Endothelial cell of umbilical vein (primary cell): ENCODE data around the gene JPH2.

ENCODE experiments used
- EZH2 ChIP-seq: IDR thresholded peaks from 2 replicates; pipeline ENCODE4 v1.6.1; 2012; ENCODE audit warnings: borderline replicate concordance, low read depth, mild to moderate bottlenecking, moderate library complexity, low read length, inconsistent platforms; ENCODE audit not compliant: severe bottlenecking
- POLR2A ChIP-seq: IDR thresholded peaks from 2 replicates; pipeline ENCODE4 v1.6.1; 2012; ENCODE audit warnings: low read depth, mild to moderate bottlenecking, control low read depth, low read length
- POLR2AphosphoS5 ChIP-seq: IDR thresholded peaks from 2 replicates; pipeline ENCODE4 v1.6.1; 2012; ENCODE audit warnings: low read depth, mild to moderate bottlenecking, control low read depth, low read length, moderate library complexity; ENCODE audit not compliant: insufficient read depth
- TF ChIP-seq, protein P1 (sequence below), 2 donors: IDR thresholded peaks; 1 replicate in 1 of 2; 2 replicates in 1 of 2; pipeline ENCODE4 v1.5.1; 2011; ENCODE audit warnings: low read length in 2 of 2, mild to moderate bottlenecking in 2 of 2, moderate library complexity in 2 of 2, control low read depth in 1 of 2, inconsistent platforms in 1 of 2, low read depth in 1 of 2; ENCODE audit not compliant: insufficient read depth in 1 of 2; ENCODE audit errors: extremely low read depth in 1 of 2
- TF ChIP-seq, protein P2 (sequence below): IDR thresholded peaks from 2 replicates; pipeline ENCODE4 v1.6.1; 2011; ENCODE audit not compliant: insufficient read depth, insufficient read length

DNA sequence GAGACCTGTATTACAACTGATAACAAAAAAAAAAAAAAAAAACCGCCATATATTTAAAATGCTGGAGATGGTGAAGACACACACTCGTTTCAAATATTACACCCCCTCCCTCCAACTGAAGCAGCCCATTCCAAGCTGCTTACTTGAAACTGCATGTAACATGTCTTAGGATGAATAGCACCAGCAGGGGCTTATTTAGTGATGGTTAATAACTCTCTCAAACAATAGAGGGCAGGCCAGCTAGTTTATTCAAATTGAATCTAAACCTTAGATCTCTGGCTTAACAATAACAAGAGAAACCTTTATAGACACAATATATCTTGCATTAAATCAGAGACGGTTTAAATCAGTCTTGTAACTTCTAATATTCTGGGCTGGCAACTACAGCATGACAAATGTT lies 9.3 kb upstream of the JPH2 start:
- TF ChIP-seq EZH2 = no peak
- no peak for TF ChIP-seq POLR2A
- TF ChIP-seq, protein P1, sequence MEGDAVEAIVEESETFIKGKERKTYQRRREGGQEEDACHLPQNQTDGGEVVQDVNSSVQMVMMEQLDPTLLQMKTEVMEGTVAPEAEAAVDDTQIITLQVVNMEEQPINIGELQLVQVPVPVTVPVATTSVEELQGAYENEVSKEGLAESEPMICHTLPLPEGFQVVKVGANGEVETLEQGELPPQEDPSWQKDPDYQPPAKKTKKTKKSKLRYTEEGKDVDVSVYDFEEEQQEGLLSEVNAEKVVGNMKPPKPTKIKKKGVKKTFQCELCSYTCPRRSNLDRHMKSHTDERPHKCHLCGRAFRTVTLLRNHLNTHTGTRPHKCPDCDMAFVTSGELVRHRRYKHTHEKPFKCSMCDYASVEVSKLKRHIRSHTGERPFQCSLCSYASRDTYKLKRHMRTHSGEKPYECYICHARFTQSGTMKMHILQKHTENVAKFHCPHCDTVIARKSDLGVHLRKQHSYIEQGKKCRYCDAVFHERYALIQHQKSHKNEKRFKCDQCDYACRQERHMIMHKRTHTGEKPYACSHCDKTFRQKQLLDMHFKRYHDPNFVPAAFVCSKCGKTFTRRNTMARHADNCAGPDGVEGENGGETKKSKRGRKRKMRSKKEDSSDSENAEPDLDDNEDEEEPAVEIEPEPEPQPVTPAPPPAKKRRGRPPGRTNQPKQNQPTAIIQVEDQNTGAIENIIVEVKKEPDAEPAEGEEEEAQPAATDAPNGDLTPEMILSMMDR (IDR thresholded peaks at IDR 0.05; ENCODE audit: extremely low read depth in 1 of 2, insufficient read depth in 1 of 2, low read depth in 1 of 2, low read length in 2 of 2) = no peak
- TF ChIP-seq POLR2AphosphoS5 = no peak
- TF ChIP-seq, protein P2, sequence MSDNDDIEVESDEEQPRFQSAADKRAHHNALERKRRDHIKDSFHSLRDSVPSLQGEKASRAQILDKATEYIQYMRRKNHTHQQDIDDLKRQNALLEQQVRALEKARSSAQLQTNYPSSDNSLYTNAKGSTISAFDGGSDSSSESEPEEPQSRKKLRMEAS = no peak
